K562 (cell line): ENCODE measurements around the gene PGPEP1. TPM values are rescaled to one million over a fixed set of nuclear protein-coding genes. Genes with fewer than 3 reads are reported as not detected.

Experiments
- ARID4B ChIP-seq: sonication (generic); formaldehyde crosslinking; IDR thresholded peaks from 2 replicates; pipeline ENCODE4 v1.8.0; 2022; ENCODE audit warnings: mild to moderate bottlenecking, missing genetic modification reagents
- HDAC8 ChIP-seq: fragments of 450-650 bp; IDR thresholded peaks from 2 replicates; pipeline ENCODE4 v1.6.1; 2016; ENCODE audit warnings: mild to moderate bottlenecking, missing genetic modification characterization, moderate library complexity, missing compliant biosample characterization
- HMGN3 ChIP-seq: IDR thresholded peaks from 2 replicates; pipeline ENCODE4 v1.6.1; 2011; ENCODE audit warnings: borderline replicate concordance, low read depth, mild to moderate bottlenecking, mixed read lengths, low read length; ENCODE audit not compliant: insufficient read length; ENCODE audit errors: extremely low read depth
- KLF6 ChIP-seq: fragments of 250-450 bp; sonication (Bioruptor Pico); IDR thresholded peaks from 2 replicates; pipeline ENCODE4 v1.4.0; 2020; ENCODE audit warnings: mild to moderate bottlenecking, moderate library complexity, borderline replicate concordance
- L3MBTL2 ChIP-seq: fragments of 450-650 bp; IDR thresholded peaks from 2 replicates; pipeline ENCODE4 v1.6.1; 2016; ENCODE audit warnings: mild to moderate bottlenecking, moderate library complexity
- MAZ ChIP-seq, 2 experiments: fragments of 450-650 bp in 1 of 2; sonication (generic) in 1 of 2; formaldehyde crosslinking; IDR thresholded peaks in 1 of 2; conservative IDR thresholded peaks in 1 of 2; 2 replicates each; pipeline versions ENCODE4 v1.4.0 to v1.5.0; 2020; ENCODE audit warnings: mild to moderate bottlenecking in 1 of 2, missing genetic modification reagents in 1 of 2
- RBFOX2 ChIP-seq: fragments of 200-400 bp; formaldehyde crosslinking; IDR thresholded peaks from 2 replicates; pipeline ENCODE4 v1.6.1; 2017; ENCODE audit warnings: low read depth, mild to moderate bottlenecking, low read length, moderate library complexity
- ZBTB11 ChIP-seq, 3 experiments: fragments of 200-800 bp in 1 of 3; fragments of 250-450 bp in 1 of 3; fragments of 450-650 bp in 1 of 3; sonication (Bioruptor Pico) in 1 of 3; sonication (Bioruptor generic) in 1 of 3; formaldehyde crosslinking in 1 of 3; IDR thresholded peaks; 2 replicates each; pipeline versions ENCODE4 v1.6.1 to v1.8.0; 2016 to 2022; ENCODE audit warnings: mild to moderate bottlenecking in 2 of 3, missing genetic modification characterization in 2 of 3, missing compliant biosample characterization in 1 of 3, moderate library complexity in 1 of 3
- ZBTB43 ChIP-seq: sonication (generic); formaldehyde crosslinking; IDR thresholded peaks from 2 replicates; pipeline ENCODE4 v1.8.0; 2023; ENCODE audit warnings: mild to moderate bottlenecking, missing genetic modification reagents
- ZFP30 ChIP-seq: fragments of 250-450 bp; sonication (Bioruptor Pico); IDR thresholded peaks from 2 replicates; pipeline ENCODE4 v1.8.0; 2022; ENCODE audit warnings: moderate library complexity, mild to moderate bottlenecking, inconsistent platforms, borderline replicate concordance
- ZNF197 ChIP-seq: fragments of 200-800 bp; sonication (Bioruptor generic); IDR thresholded peaks from 2 replicates; pipeline ENCODE4 v1.6.1; 2016; ENCODE audit warnings: low read depth, missing genetic modification characterization, missing compliant biosample characterization
- ZNF384 ChIP-seq: IDR thresholded peaks from 2 replicates; pipeline ENCODE4 v1.6.1; 2012; ENCODE audit warnings: low read depth, low read length, improper control_type of control experiment
- polyA plus RNA-seq, 8 experiments: library from polyadenylated mRNA; depleted of rRNA in 4 of 8; stranded (reverse) in 5 of 8; unstranded in 3 of 8; fragments of >200 nt; fragmentation: Nextera tagmentation in 2 of 8; fragmentation: Illumina TruSeq in 1 of 8; extraction: Ambion mirVana in 2 of 8; extraction: Trizol in 1 of 8; gene quantifications; 2 replicates each; pipeline versions ENCODE4 v1.2.1 to v1.2.3, GENCODE V29; 2011 to 2014; ENCODE audit warnings: inconsistent platforms in 1 of 8, missing spikeins in 1 of 8
- total RNA-seq, 7 experiments: library from RNA; depleted of rRNA in 6 of 7; stranded (reverse); fragments of >200 nt in 6 of 7; fragmentation: Illumina TruSeq in 2 of 7; extraction: Trizol in 2 of 7; gene quantifications; 2 replicates each; pipeline versions ENCODE4 v1.2.1 to v1.2.3, GENCODE V29; 2011 to 2021; ENCODE audit warnings: low replicate concordance in 1 of 7
- TF ChIP-seq, protein P1 (sequence below), 2 experiments: IDR thresholded peaks in 1 of 2; conservative IDR thresholded peaks in 1 of 2; 2 replicates each; pipeline ENCODE4 v1.6.1; 2016; ENCODE audit warnings: low read depth in 2 of 2, mild to moderate bottlenecking in 1 of 2, missing compliant biosample characterization in 1 of 2, missing genetic modification characterization in 1 of 2, moderate library complexity in 1 of 2

The PGPEP1 gene
- total and polyA plus RNA-seq, 9 of the 15 experiments (the other 6 are each of a cell fraction or from before 2014, with no cell fraction given), result 10.0 to 69.6 (median 33.5) TPM

DNA sequence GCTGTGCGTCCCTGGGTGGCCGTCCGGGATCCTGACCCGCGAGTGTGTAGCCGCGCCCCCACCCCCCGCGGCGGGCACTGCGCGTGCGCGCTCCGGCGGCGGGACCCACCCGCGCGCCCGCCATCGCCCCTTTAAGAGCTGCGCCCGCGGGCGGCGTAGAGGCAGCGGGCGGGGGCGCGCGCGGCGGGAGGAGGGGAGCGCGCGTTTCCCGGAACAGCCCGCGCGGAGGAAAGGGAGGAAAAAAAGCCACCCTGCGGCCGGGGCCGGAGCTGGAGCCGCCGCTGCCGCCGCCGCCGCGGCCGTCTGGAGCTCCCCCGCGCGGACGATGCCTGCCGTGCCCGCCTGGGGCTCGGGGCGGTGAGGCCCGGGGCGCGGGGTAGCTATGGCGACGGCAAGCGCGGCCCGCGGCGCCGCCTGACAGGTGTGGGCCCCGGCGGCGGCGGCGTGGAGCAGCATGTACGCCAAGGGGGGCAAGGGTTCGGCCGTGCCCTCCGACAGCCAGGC is 78.8 kb downstream of the PGPEP1 start, which contains the start of gene SSBP4 (continued):
- TF ChIP-seq ARID4B (CRISPR knock-in tag), result peak; percentile 73
- TF ChIP-seq ZBTB11 (CRISPR knock-in tag; IDR thresholded peaks at IDR 0.05), result peak in 1 of 3 experiments; percentile 88; a peak in 2 of 6 replicates
- TF ChIP-seq, protein P1, sequence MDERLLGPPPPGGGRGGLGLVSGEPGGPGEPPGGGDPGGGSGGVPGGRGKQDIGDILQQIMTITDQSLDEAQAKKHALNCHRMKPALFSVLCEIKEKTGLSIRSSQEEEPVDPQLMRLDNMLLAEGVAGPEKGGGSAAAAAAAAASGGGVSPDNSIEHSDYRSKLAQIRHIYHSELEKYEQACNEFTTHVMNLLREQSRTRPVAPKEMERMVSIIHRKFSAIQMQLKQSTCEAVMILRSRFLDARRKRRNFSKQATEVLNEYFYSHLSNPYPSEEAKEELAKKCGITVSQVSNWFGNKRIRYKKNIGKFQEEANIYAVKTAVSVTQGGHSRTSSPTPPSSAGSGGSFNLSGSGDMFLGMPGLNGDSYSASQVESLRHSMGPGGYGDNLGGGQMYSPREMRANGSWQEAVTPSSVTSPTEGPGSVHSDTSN (CRISPR knock-in tag; IDR thresholded peaks at IDR 0.05; ENCODE audit: low read depth), result no peak
- TF ChIP-seq, protein P1 (tag; conservative IDR thresholded peaks at IDR 0.05; ENCODE audit: low read depth), result no peak
- no peak for TF ChIP-seq ZFP30 (CRISPR knock-in tag)
- peak; percentile 86 to 95 for TF ChIP-seq MAZ (CRISPR knock-in tag; conservative IDR thresholded peaks at IDR 0.05 in 1 of 2, IDR thresholded peaks at IDR 0.05 in 1 of 2)
- TF ChIP-seq ZNF384, result peak; percentile 68
- 0 out of 2 replicates have a peak, but pooled peaks have one; percentile 50 for TF ChIP-seq HDAC8
- TF ChIP-seq ZNF197, result peak; percentile 69; the same call in 1 of the 2 replicates
- peak; percentile 65 for TF ChIP-seq RBFOX2
- peak; percentile 91; the same call in 1 of the 2 replicates for TF ChIP-seq L3MBTL2
- TF ChIP-seq KLF6 (CRISPR knock-in tag), result no peak
- 0 out of 2 replicates have a peak, but pooled peaks have one; percentile 58 for TF ChIP-seq ZBTB43 (CRISPR knock-in tag)
- peak; percentile 83 for TF ChIP-seq HMGN3
